22Rv1 (cell line): Measurements from ENCODE around the gene METTL2A.

ENCODE experiments used
- ZFX ChIP-seq: fragments of 450-650 bp; IDR thresholded peaks from 2 replicates; pipeline ENCODE4 v1.6.1; 2017; ENCODE audit warnings: antibody characterized with exemption, borderline replicate concordance
- TF ChIP-seq, protein P1 (sequence below): fragments of 450-650 bp; IDR thresholded peaks from 2 replicates; pipeline ENCODE4 v1.5.1; 2017; ENCODE audit warnings: mild to moderate bottlenecking

DNA sequence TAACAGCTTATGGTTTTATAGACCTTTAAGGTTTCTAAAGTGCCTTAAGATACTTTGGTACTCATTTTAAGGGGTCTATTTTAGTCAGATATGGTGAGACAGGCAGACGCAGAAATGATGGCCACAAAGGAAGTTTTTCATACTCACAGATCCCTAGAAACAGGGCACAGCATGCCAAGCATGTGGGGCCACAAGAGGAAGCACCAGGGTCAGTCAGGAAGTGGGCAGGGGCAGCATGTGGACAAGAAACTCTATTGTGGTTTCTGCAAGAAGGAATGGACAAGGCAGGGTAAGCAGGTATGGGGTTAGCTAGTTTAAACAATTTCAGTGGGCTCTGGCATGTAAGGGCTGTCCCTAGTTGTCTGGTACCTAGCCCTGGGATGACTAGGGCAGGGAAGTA, 34.8 kb upstream of the METTL2A start:
- TF ChIP-seq, protein P1, sequence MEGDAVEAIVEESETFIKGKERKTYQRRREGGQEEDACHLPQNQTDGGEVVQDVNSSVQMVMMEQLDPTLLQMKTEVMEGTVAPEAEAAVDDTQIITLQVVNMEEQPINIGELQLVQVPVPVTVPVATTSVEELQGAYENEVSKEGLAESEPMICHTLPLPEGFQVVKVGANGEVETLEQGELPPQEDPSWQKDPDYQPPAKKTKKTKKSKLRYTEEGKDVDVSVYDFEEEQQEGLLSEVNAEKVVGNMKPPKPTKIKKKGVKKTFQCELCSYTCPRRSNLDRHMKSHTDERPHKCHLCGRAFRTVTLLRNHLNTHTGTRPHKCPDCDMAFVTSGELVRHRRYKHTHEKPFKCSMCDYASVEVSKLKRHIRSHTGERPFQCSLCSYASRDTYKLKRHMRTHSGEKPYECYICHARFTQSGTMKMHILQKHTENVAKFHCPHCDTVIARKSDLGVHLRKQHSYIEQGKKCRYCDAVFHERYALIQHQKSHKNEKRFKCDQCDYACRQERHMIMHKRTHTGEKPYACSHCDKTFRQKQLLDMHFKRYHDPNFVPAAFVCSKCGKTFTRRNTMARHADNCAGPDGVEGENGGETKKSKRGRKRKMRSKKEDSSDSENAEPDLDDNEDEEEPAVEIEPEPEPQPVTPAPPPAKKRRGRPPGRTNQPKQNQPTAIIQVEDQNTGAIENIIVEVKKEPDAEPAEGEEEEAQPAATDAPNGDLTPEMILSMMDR: no peak
- TF ChIP-seq ZFX: no peak
